EH (cell line): ENCODE data around the gene GNGT2.
A peak's percentile ranks its signal among the peaks of the same experiment; 100 is the strongest.

Experiments
- DNase-seq: peaks from one replicate; pipeline ENCODE4 v3.0.0-alpha.2; 2015; ENCODE audit warnings: low read depth

The GNGT2 gene

DNA sequence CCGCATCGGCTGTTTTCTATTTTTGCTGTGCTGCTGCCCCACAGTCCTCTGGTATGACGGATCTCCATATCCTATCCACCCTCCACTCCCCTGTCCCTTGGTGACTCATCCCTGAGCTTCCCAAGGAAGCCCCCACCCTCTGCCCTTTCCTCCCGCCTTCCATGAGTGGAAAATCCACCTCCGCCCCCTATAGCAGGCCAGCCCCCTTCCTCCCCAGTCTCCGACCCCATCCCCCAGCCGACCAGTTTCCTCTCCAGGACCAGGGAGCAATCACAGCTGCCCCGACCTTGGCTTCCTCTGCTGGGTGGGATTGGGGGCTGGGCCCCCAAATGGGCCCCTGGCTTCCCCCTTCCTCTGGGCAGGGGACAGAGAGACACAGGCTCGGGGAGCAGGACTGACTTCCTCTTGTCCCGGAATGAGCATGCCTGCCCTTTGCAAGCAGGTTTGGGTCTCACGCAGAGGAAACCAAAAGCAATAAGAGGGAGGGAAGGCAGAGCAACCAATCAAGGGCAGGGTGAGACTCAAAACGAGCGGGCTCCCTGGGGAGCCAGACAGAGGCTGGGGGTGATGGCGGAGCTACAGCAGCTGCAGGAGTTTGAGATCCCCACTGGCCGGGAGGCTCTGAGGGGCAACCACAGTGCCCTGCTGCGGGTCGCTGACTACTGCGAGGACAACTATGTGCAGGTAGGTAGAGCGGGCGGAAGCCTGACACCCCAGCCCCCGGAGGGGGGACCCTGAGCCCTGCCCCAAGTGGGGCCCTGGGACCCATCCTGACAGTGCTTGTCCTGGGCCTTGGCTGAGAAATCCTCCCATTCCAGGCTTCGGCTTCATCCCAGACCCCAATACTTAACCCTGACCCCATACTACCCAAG lies at the start of gene GNGT2, which contains the start of gene ABI3:
Gene GNGT2 (minus strand): TSS at position 417 of the 872 bp plus-strand sequence. CDS start 3,152 bp downstream, outside the sequence.
Gene ABI3 (plus strand): TSS at position 550 of the 872 bp plus-strand sequence. CDS start 18 bp downstream, at position 568.
- DNase-seq, result peak; percentile 86

GRCh38 chr17:49259663-49260010 lies 49.3 kb upstream of the GNGT2 start:
- no peak for DNase-seq

DNA sequence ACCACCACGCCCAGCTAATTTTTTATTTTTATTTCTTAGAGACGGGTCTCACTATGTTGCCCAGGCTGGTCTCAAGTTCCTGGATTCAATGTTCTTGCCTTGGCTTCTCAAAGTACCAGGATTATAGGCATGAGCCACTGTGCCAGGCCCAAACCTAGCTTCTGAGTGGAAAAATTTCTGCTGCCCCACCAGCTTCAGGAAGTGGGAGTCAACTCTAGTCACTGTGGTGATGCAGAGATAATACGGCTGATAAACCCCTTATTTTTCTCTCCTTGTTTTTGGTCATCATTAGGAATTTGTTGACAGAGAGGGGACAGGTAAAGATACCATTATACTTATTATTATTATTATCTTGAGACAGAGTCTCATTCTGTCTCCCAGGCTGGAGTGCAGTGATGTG lies 48.0 kb upstream of the GNGT2 start:
- no peak for DNase-seq

DNA sequence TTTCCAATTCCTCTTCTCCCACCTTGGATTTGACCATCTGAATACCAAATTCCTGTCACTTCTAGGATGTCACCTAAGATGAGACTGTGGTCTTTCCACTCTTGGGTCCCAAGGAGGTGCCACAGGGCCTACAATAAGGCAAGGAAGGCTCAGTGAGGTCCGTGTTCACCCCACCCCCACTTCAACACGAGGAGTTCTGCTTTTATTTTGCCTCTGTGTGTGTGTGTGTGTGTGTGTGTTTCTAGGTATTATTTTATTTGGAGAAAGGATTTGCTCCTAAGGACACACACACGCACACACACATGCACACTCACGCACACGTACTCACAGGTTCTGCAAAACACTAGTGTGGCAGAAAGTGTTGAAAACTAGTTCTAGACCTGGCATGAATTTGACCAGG lies 44.8 kb upstream of the GNGT2 start:
- DNase-seq, result no peak

GRCh38 chr17:49254066-49254465 lies 43.7 kb upstream of the GNGT2 start:
- DNase-seq, result no peak

- peak; percentile 46 for DNase-seq
Observed at GRCh38 chr17:49252148-49252695, 41.8 kb upstream of the GNGT2 start.

DNA sequence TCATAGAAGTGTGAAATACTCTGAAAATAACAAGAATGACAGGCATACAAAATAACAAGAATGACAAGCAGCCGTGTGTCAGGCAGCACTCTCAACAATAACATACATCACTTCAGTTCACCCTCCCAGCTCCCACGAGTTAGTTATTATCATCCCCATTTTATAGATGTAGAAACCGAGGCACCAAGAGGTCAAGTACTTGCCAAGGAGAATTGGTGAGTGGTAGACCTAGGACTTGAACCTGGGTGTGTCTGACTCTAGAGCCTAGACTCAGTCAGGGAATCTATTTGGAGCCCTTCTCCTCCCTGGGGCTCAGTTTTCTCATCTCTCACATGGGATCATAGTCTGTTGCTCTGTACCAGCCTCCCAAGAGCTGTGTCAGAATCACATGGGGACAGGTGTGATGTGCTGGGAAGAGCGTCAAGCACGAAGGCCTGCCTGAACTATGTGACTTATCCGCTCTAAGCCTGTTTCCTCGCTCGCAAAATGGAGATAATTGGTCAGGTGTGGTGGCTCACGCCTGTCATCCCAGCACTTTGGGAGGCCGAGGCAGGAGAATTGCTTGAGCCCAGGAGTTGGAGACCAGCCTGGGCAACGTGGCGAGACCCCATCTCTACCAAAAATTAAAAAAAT lies 39.6 kb upstream of the GNGT2 start:
- no peak for DNase-seq

- DNase-seq, result peak; percentile 44
Observed at GRCh38 chr17:49249292-49249794, 39.0 kb upstream of the GNGT2 start.

GRCh38 chr17:49247944-49248343 lies 37.6 kb upstream of the GNGT2 start:
- no peak for DNase-seq

GRCh38 chr17:49244839-49245238 lies 34.5 kb upstream of the GNGT2 start:
- no peak for DNase-seq

DNA sequence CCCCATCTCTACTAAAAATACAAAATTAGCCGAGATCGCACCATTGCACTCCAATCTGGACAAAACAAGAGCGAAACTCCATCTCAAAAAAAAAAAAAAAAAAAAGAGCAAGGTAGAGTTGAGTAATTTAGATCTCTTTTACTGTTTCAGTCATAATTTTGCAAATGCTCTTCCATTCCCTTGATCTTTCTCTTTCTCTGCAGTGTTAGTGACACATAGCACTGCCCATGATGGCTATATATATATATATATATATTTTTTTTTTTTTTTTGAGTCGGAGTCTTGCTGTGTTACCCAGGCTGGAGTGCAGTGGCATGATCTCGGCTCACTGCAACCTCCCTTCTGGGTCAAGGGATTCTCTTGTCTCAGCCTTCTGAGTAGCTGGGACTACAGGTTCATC lies 32.4 kb upstream of the GNGT2 start:
- no peak for DNase-seq

- no peak for DNase-seq
Observed at GRCh38 chr17:49241692-49242397, 31.5 kb upstream of the GNGT2 start.

DNA sequence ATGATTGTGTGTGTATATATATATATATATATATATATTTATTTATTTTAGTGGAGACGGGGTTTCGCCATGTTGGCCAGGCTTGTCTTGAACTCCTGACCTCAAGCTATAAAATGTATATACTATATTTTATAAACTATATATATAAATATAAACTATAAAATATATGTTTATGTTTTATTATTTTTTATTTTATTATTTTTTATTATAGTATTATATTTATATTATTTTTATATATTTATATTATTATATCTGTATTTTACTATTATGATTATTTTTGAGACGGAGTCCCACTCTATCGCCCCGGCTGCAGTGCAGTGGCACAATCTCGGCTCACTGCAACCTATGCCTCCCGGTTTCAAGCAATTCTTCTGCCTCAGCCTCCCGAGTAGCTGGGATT lies 30.7 kb upstream of the GNGT2 start:
- no peak for DNase-seq

DNA sequence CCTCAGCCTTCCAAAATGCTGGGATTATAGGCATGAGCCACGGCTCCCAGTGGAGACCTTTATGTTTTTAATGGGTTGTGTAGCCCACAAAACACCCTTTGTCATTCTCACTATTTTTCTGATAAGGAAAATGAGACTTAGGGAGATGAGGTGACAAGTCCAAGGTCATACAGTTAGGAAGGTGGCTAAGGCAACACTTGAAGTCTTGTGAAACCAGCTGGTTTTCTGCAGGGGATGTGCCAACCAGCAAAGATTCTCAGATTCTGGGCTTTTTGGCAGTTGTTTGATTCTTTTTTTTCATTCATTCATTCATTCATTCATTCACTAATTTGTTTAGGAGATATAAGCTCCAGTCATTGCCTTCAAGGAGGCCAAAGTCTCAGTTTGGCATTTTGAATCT lies 30.2 kb upstream of the GNGT2 start:
- no peak for DNase-seq

DNA sequence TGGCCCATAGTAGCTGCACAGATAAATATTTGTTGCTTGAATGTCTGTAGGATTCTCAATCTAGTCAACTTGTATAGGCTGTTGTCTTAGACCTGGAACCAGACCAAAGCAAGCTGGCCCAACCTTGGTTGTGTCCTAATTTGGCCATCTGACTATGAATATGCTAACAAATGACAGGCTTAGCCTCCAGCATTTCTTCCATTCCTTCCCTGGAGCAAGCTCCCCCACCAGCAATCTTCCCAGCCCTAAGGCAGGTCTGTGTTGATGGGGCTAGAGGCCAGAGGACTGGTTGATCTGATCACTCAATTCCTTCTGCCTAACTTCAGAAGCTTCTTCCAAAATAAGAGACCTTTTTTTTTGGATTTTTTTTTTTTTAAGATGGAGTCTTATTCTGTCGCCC lies 29.6 kb upstream of the GNGT2 start:
- DNase-seq, result peak; percentile 59

DNA sequence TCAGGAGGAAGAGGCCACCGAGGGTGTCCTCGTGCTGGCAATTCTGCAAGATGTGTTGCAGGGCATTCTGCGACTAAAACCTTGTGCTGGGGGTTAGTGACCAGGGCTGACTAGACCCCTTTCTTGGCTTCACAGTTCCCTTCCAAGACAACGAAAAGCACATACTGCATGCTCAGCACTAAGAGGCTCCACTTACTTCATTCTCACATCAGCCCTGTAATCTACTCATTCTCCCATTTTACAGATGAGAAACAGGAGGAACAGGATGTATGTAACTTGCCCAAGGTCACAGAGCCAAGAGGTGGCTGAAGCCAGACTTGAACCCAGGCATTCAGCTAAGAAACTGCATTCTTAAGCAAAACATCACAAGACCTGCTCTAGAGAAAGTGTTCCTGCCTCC lies 25.5 kb upstream of the GNGT2 start:
- DNase-seq, result no peak

- DNase-seq, result no peak
Observed at GRCh38 chr17:49234509-49235080, 24.2 kb upstream of the GNGT2 start.

DNA sequence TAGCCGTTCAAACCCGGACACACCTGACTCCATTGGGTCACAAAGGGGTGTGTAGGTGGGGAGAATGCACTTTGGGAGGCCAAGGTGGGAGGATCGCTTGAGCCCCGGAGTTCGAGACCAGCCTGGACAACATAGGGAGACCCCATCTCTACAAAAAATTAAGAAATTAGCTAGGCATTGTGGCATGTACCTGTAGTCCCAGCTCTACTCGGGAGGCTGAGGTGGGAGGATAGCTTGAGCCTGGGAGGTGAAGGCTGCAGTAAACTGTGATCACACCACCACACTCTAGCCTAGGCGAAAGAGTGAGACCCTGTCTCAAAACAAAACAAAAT lies 21.2 kb upstream of the GNGT2 start:
- no peak for DNase-seq

- DNase-seq, result peak; percentile 85
Observed at GRCh38 chr17:49230636-49231562, 20.5 kb upstream of the GNGT2 start, which contains the start of gene PHOSPHO1. PHOSPHO1 (minus strand) TSS chr17:49230787; CDS start chr17:49226691, 4,096 bp downstream.

- no peak for DNase-seq
Observed at GRCh38 chr17:49229805-49230600, 19.6 kb upstream of the GNGT2 start.
